HEK293 (cell line): ENCODE results near the gene MIER3.

Source experiments
- CTCF ChIP-seq: fragments of 450-650 bp; formaldehyde crosslinking; IDR thresholded peaks from 2 replicates; pipeline ENCODE4 v1.5.1; 2016; ENCODE audit warnings: missing biosample characterization, missing genetic modification characterization
- KLF1 ChIP-seq: fragments of 450-650 bp; formaldehyde crosslinking; IDR thresholded peaks from 2 replicates; pipeline ENCODE4 v1.5.1; 2016; ENCODE audit warnings: missing biosample characterization, missing genetic modification characterization
- PRDM10 ChIP-seq: fragments of 450-650 bp; formaldehyde crosslinking; IDR thresholded peaks from 2 replicates; pipeline ENCODE4 v1.5.1; 2016; ENCODE audit warnings: missing biosample characterization, missing genetic modification characterization
- SETDB1 ChIP-seq: IDR thresholded peaks from one replicate; pipeline ENCODE4 v1.6.1; 2017; ENCODE audit warnings: mild to moderate bottlenecking, low read length, moderate library complexity, mixed read lengths; ENCODE audit not compliant: insufficient read length
- ZFP69B ChIP-seq: fragments of 450-650 bp; formaldehyde crosslinking; IDR thresholded peaks from 2 replicates; pipeline ENCODE4 v1.5.1; 2016; ENCODE audit warnings: missing biosample characterization, missing genetic modification characterization
- ZNF529 ChIP-seq: fragments of 450-650 bp; formaldehyde crosslinking; IDR thresholded peaks from 2 replicates; pipeline ENCODE4 v1.5.1; 2017; ENCODE audit warnings: missing genetic modification characterization, missing biosample characterization; ENCODE audit not compliant: insufficient replicate concordance
- ZNF560 ChIP-seq: fragments of 450-650 bp; formaldehyde crosslinking; IDR thresholded peaks from 2 replicates; pipeline ENCODE4 v1.5.1; 2017; ENCODE audit warnings: missing biosample characterization, missing genetic modification characterization, borderline replicate concordance

- TF ChIP-seq ZFP69B (tag by site-specific recombination): no peak
- no peak for TF ChIP-seq KLF1 (tag by site-specific recombination)
- no peak for TF ChIP-seq CTCF
- TF ChIP-seq ZNF560 (tag by site-specific recombination): no peak
- no peak for TF ChIP-seq PRDM10 (tag by site-specific recombination)
- no peak for TF ChIP-seq SETDB1
- no peak for TF ChIP-seq ZNF529
Observed at GRCh38 chr5:56913766-56914165, 38.2 kb downstream of the MIER3 start.
